Endothelial cell of umbilical vein (primary cell): ENCODE data around the gene THSD4.

ENCODE experiments used
- EZH2 ChIP-seq: IDR thresholded peaks from 2 replicates; pipeline ENCODE4 v1.6.1; 2012; ENCODE audit warnings: borderline replicate concordance, low read depth, mild to moderate bottlenecking, moderate library complexity, low read length, inconsistent platforms; ENCODE audit not compliant: severe bottlenecking
- FOS ChIP-seq: IDR thresholded peaks from 2 replicates; pipeline ENCODE4 v1.6.1; 2011; ENCODE audit warnings: mild to moderate bottlenecking, low read length, moderate library complexity, borderline replicate concordance; ENCODE audit not compliant: insufficient read depth
- JUN ChIP-seq: IDR thresholded peaks from 2 replicates; pipeline ENCODE4 v1.6.1; 2011; ENCODE audit warnings: borderline replicate concordance, low read depth; ENCODE audit not compliant: insufficient read length, insufficient read depth
- MYC ChIP-seq: IDR thresholded peaks from one replicate; pipeline ENCODE4 v1.6.1; 2011; ENCODE audit warnings: mild to moderate bottlenecking, low read depth, low read length
- POLR2A ChIP-seq: IDR thresholded peaks from 2 replicates; pipeline ENCODE4 v1.6.1; 2012; ENCODE audit warnings: low read depth, mild to moderate bottlenecking, control low read depth, low read length
- POLR2AphosphoS5 ChIP-seq: IDR thresholded peaks from 2 replicates; pipeline ENCODE4 v1.6.1; 2012; ENCODE audit warnings: low read depth, mild to moderate bottlenecking, control low read depth, low read length, moderate library complexity; ENCODE audit not compliant: insufficient read depth
- TF ChIP-seq, protein P1 (sequence below), 2 donors: IDR thresholded peaks; 1 replicate in 1 of 2; 2 replicates in 1 of 2; pipeline ENCODE4 v1.5.1; 2011; ENCODE audit warnings: low read length in 2 of 2, mild to moderate bottlenecking in 2 of 2, moderate library complexity in 2 of 2, control low read depth in 1 of 2, inconsistent platforms in 1 of 2, low read depth in 1 of 2; ENCODE audit not compliant: insufficient read depth in 1 of 2; ENCODE audit errors: extremely low read depth in 1 of 2
- TF ChIP-seq, protein P2 (sequence below): IDR thresholded peaks from 2 replicates; pipeline ENCODE4 v1.6.1; 2011; ENCODE audit not compliant: insufficient read depth, insufficient read length

DNA sequence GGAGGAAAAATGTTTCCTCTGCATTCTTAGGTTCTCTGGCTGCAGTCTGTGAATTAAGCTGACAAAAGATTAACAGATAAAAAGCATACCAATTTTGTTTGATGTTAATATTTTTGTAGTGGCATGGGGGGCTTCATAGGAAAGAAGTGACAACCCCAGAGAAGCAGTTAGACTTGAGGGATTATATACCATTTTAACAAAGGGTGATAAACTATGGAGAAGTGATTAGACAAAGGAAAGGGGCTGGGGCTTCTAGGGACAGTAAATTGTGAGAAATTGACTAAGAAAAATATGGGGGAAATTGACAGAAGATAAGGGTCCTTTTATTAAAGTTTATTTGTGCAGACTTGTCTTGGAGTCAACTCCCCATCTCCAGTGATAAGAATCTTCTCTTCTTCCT, 639.4 kb downstream of the THSD4 start:
- TF ChIP-seq EZH2, result no peak
- TF ChIP-seq, protein P1, sequence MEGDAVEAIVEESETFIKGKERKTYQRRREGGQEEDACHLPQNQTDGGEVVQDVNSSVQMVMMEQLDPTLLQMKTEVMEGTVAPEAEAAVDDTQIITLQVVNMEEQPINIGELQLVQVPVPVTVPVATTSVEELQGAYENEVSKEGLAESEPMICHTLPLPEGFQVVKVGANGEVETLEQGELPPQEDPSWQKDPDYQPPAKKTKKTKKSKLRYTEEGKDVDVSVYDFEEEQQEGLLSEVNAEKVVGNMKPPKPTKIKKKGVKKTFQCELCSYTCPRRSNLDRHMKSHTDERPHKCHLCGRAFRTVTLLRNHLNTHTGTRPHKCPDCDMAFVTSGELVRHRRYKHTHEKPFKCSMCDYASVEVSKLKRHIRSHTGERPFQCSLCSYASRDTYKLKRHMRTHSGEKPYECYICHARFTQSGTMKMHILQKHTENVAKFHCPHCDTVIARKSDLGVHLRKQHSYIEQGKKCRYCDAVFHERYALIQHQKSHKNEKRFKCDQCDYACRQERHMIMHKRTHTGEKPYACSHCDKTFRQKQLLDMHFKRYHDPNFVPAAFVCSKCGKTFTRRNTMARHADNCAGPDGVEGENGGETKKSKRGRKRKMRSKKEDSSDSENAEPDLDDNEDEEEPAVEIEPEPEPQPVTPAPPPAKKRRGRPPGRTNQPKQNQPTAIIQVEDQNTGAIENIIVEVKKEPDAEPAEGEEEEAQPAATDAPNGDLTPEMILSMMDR (IDR thresholded peaks at IDR 0.05; ENCODE audit: extremely low read depth in 1 of 2, insufficient read depth in 1 of 2, low read depth in 1 of 2, low read length in 2 of 2), result no peak
- no peak for TF ChIP-seq POLR2A
- TF ChIP-seq, protein P2, sequence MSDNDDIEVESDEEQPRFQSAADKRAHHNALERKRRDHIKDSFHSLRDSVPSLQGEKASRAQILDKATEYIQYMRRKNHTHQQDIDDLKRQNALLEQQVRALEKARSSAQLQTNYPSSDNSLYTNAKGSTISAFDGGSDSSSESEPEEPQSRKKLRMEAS, result no peak
- TF ChIP-seq JUN, result no peak
- no peak for TF ChIP-seq FOS
- no peak for TF ChIP-seq POLR2AphosphoS5
- TF ChIP-seq MYC, result no peak
